H9 (cell line): ENCODE data around the gene DNAAF5. TPM values are rescaled to one million over a fixed set of nuclear protein-coding genes. Genes with fewer than 3 reads are reported as not detected.
A peak's percentile ranks its signal among the peaks of the same experiment; 100 is the strongest.

Experiments
- DNase-seq: peaks from one replicate; pipeline ENCODE4 v3.0.0-alpha.2; 2017
- H2AFZ ChIP-seq: one replicate; pipeline ENCODE4 v1.6.1; 2013; ENCODE audit warnings: mild to moderate bottlenecking, low read length, control low read depth, moderate library complexity
- H2AK5ac ChIP-seq: 2 replicates; pipeline ENCODE4 v1.6.1; 2013; ENCODE audit warnings: low read length, control low read depth, mixed read lengths; ENCODE audit not compliant: insufficient read length
- H2BK120ac ChIP-seq: one replicate; pipeline ENCODE4 v1.6.1; 2013; ENCODE audit warnings: low read depth, mild to moderate bottlenecking, low read length, control low read depth, inconsistent platforms; ENCODE audit not compliant: poor library complexity, severe bottlenecking
- H2BK12ac ChIP-seq: 2 replicates; pipeline ENCODE4 v1.6.1; 2013; ENCODE audit warnings: low read length, control low read depth, mixed read lengths, low read depth; ENCODE audit not compliant: insufficient read length
- H2BK15ac ChIP-seq: 2 replicates; pipeline ENCODE4 v1.6.1; 2013; ENCODE audit warnings: low read depth, low read length, control low read depth
- H2BK20ac ChIP-seq: one replicate; pipeline ENCODE4 v1.6.1; 2013; ENCODE audit warnings: low read depth, mild to moderate bottlenecking, low read length, control low read depth, inconsistent platforms; ENCODE audit not compliant: poor library complexity, severe bottlenecking
- H2BK5ac ChIP-seq: 2 replicates; pipeline ENCODE4 v1.6.1; 2013; ENCODE audit warnings: low read length, control low read depth, mixed read lengths; ENCODE audit not compliant: insufficient read length
- H3K14ac ChIP-seq: 2 replicates; pipeline ENCODE4 v1.6.1; 2013; ENCODE audit warnings: low read length, control low read depth; ENCODE audit not compliant: insufficient read depth
- H3K18ac ChIP-seq: 2 replicates; pipeline ENCODE4 v1.6.1; 2013; ENCODE audit warnings: low read depth, mild to moderate bottlenecking, mixed read lengths, low read length, control low read depth; ENCODE audit not compliant: insufficient read length
- H3K23ac ChIP-seq: 2 replicates; pipeline ENCODE4 v1.6.1; 2013; ENCODE audit warnings: low read length, control low read depth, mixed read lengths, low read depth; ENCODE audit not compliant: insufficient read length
- H3K23me2 ChIP-seq: 2 replicates; pipeline ENCODE4 v1.6.1; 2013; ENCODE audit warnings: low read depth, mild to moderate bottlenecking, mixed read lengths, low read length, control low read depth; ENCODE audit not compliant: insufficient read length, poor library complexity, severe bottlenecking
- H3K27ac ChIP-seq: 2 replicates; pipeline ENCODE4 v1.5.1; 2013; ENCODE audit warnings: low read length, control low read depth, mixed read lengths, low read depth; ENCODE audit not compliant: insufficient read length
- H3K27me3 ChIP-seq: 2 replicates; pipeline ENCODE4 v1.6.1; 2013; ENCODE audit warnings: low read length, control low read depth, inconsistent platforms; ENCODE audit not compliant: insufficient read depth
- H3K4ac ChIP-seq: 2 replicates; pipeline ENCODE4 v1.6.1; 2013; ENCODE audit warnings: low read depth, mild to moderate bottlenecking, control low read depth, inconsistent platforms, low read length, moderate library complexity
- H3K4me1 ChIP-seq: 2 replicates; pipeline ENCODE4 v1.6.1; 2013; ENCODE audit warnings: low read length, control low read depth, inconsistent platforms; ENCODE audit not compliant: insufficient read depth
- H3K4me2 ChIP-seq: 2 replicates; pipeline ENCODE4 v1.6.1; 2013; ENCODE audit warnings: low read length, control low read depth, mixed read lengths; ENCODE audit not compliant: insufficient read length, insufficient read depth
- H3K56ac ChIP-seq: 2 replicates; pipeline ENCODE4 v1.6.1; 2013; ENCODE audit warnings: low read depth, mild to moderate bottlenecking, mixed read lengths, low read length, control low read depth; ENCODE audit not compliant: insufficient read length
- H3K79me1 ChIP-seq: 2 replicates; pipeline ENCODE4 v1.6.1; 2013; ENCODE audit warnings: low read depth, mild to moderate bottlenecking, moderate library complexity, low read length, control low read depth, inconsistent platforms; ENCODE audit not compliant: insufficient read depth, poor library complexity, severe bottlenecking
- H3K79me2 ChIP-seq: 2 replicates; pipeline ENCODE4 v1.6.1; 2013; ENCODE audit warnings: low read length, control low read depth, inconsistent platforms; ENCODE audit not compliant: insufficient read depth
- H3K9ac ChIP-seq: 2 replicates; pipeline ENCODE4 v1.6.1; 2013; ENCODE audit warnings: low read length, control low read depth, mixed read lengths; ENCODE audit not compliant: insufficient read length; ENCODE audit errors: extremely low read depth
- H3K9me3 ChIP-seq: one replicate; pipeline ENCODE4 v1.6.1; 2013; ENCODE audit warnings: low read depth, low read length, inconsistent platforms; ENCODE audit not compliant: control insufficient read depth
- H3T11ph ChIP-seq: one replicate; pipeline ENCODE4 v1.6.1; 2013; ENCODE audit warnings: mild to moderate bottlenecking, low read length, control low read depth, inconsistent platforms
- H4K20me1 ChIP-seq: one replicate; pipeline ENCODE4 v1.6.1; 2013; ENCODE audit not compliant: control insufficient read depth, insufficient read length, insufficient read depth
- H4K5ac ChIP-seq: 2 replicates; pipeline ENCODE4 v1.6.1; 2013; ENCODE audit warnings: low read depth, mild to moderate bottlenecking, mixed read lengths, low read length, control low read depth; ENCODE audit not compliant: insufficient read length
- H4K8ac ChIP-seq: replicated peaks from 2 replicates; pipeline ENCODE4 v1.6.1; 2013; ENCODE audit warnings: low read length, control low read depth, mixed read lengths, low read depth; ENCODE audit not compliant: insufficient read length
- H4K91ac ChIP-seq: 2 replicates; pipeline ENCODE4 v1.6.1; 2013; ENCODE audit warnings: low read depth, mild to moderate bottlenecking, moderate library complexity, mixed read lengths, low read length, control low read depth; ENCODE audit not compliant: insufficient read length
- H3K27ac Mint-ChIP-seq, 3 experiments: 2 replicates in 2 of 3; 3 replicates in 1 of 3; pipeline ENCODE4 v1.8.0; 2020 to 2021; ENCODE audit warnings: mixed read lengths in 3 of 3, mild to moderate bottlenecking in 1 of 3, moderate library complexity in 1 of 3
- H3K27me3 Mint-ChIP-seq: 2 replicates; pipeline ENCODE4 v1.8.0; 2021; ENCODE audit warnings: low read depth, mild to moderate bottlenecking, moderate library complexity, mixed read lengths
- H3K36me3 Mint-ChIP-seq, 3 experiments: 2 replicates in 2 of 3; 3 replicates in 1 of 3; pipeline ENCODE4 v1.8.0; 2020 to 2021; ENCODE audit warnings: low read depth in 3 of 3, mixed read lengths in 3 of 3; ENCODE audit not compliant: insufficient read depth in 1 of 3
- H3K4me1 Mint-ChIP-seq, 2 experiments: 2 replicates each; pipeline ENCODE4 v1.8.0; 2020; ENCODE audit warnings: mixed read lengths in 2 of 2
- H3K4me3 Mint-ChIP-seq, 2 experiments: 2 replicates in 1 of 2; 3 replicates in 1 of 2; pipeline ENCODE4 v1.8.0; 2020 to 2021; ENCODE audit warnings: mild to moderate bottlenecking in 2 of 2, mixed read lengths in 2 of 2, moderate library complexity in 1 of 2
- H3K9me3 Mint-ChIP-seq, 2 experiments: 2 replicates in 1 of 2; 3 replicates in 1 of 2; pipeline ENCODE4 v1.8.0; 2020; ENCODE audit warnings: mild to moderate bottlenecking in 2 of 2, mixed read lengths in 2 of 2, moderate library complexity in 1 of 2
- WGBS: extraction: QIAGEN DNeasy Blood & Tissue Kit; methylation state at CpG from one replicate; pipeline ENCODE4 v1.1.7; 2013; ENCODE audit warnings: missing lambda C conversion rate, low lambda C conversion rate, mixed read lengths; ENCODE audit not compliant: insufficient read length; ENCODE audit errors: extremely low coverage; 5-methylcytosine and 5-hydroxymethylcytosine counted together
- total RNA-seq: library from RNA; stranded (reverse); gene quantifications from 2 replicates; pipeline ENCODE4 v1.2.1, GENCODE V29; 2021
- TF ChIP-seq, protein P1 (sequence below): fragments of 200-600 bp; sonication (generic); conservative IDR thresholded peaks from 3 replicates; pipeline ENCODE4 v1.8.0; 2021; ENCODE audit warnings: antibody characterized with exemption, mild to moderate bottlenecking

Gene DNAAF5
- total RNA-seq, 1 experiment from 2014 or later, result 43.5 TPM

- Histone ChIP-seq H2BK12ac (no peak overlapping the region), H3K27ac (no peak overlapping the region), H4K5ac (no peak overlapping the region), H3K23me2 (no peaks in the 10 kb centered on the region), H3K79me1 (no peaks in the 10 kb centered on the region), H3K9ac (no peak overlapping the region), H4K20me1 (no peaks in the 10 kb centered on the region), H2BK15ac (no peak overlapping the region), H3K9me3 (no peaks in the 10 kb centered on the region), H2BK20ac (no peak overlapping the region), H3K27me3 (no peaks in the 10 kb centered on the region), H2BK5ac (no peak overlapping the region), H2AK5ac (no peak overlapping the region), H3K56ac (no peak overlapping the region), H2BK120ac (no peak overlapping the region), H3K23ac (no peak overlapping the region), H3K14ac (no peak overlapping the region), H3K4me2 (no peak overlapping the region), H3K4ac (no peak overlapping the region), H4K91ac (no peak overlapping the region), H3T11ph (no peak overlapping the region), H2AFZ (no peak overlapping the region), H4K8ac (no peak overlapping the region), H3K79me2 (no peaks in the 10 kb centered on the region), H3K4me1 (no peaks in the 10 kb centered on the region), H3K18ac (no peak overlapping the region)
- H3K36me3 Mint-ChIP-seq, result peaks cover 44 to 72% (median 63%) of the 10 kb centered on the region in 3 experiments
- TF ChIP-seq, protein P1, sequence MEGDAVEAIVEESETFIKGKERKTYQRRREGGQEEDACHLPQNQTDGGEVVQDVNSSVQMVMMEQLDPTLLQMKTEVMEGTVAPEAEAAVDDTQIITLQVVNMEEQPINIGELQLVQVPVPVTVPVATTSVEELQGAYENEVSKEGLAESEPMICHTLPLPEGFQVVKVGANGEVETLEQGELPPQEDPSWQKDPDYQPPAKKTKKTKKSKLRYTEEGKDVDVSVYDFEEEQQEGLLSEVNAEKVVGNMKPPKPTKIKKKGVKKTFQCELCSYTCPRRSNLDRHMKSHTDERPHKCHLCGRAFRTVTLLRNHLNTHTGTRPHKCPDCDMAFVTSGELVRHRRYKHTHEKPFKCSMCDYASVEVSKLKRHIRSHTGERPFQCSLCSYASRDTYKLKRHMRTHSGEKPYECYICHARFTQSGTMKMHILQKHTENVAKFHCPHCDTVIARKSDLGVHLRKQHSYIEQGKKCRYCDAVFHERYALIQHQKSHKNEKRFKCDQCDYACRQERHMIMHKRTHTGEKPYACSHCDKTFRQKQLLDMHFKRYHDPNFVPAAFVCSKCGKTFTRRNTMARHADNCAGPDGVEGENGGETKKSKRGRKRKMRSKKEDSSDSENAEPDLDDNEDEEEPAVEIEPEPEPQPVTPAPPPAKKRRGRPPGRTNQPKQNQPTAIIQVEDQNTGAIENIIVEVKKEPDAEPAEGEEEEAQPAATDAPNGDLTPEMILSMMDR, result no peak
- no CpG with 5 or more reads among the region's 12 CpGs for WGBS
- no peaks in the 10 kb centered on the region for H3K9me3 Mint-ChIP-seq
- no peak overlapping the region for H3K4me3 Mint-ChIP-seq
- H3K4me1 Mint-ChIP-seq, result no peaks in the 10 kb centered on the region
- peak overlapping the region in 1 of 3 experiments; percentile 53; a peak in 2 of 7 replicates for H3K27ac Mint-ChIP-seq
- no peak for DNase-seq
- H3K27me3 Mint-ChIP-seq, result no peaks in the 10 kb centered on the region
Observed at GRCh38 chr7:761101-761500, 34.6 kb downstream of the DNAAF5 start.
